Kidney (tissue), 14 donors: Measurements from ENCODE around the gene STK26. TPM values are rescaled to one million over a fixed set of nuclear protein-coding genes. Genes with fewer than 3 reads are reported as not detected.

Experiments
- DNase-seq, 5 donors: peaks; one replicate each; pipeline ENCODE4 v3.0.0-alpha.2; 2013 to 2020
- FAIRE-seq: peaks from 2 replicates; lab custom pipeline; 2012; peaks lifted over from hg19 to GRCh38; lab: Jason Lieb, UNC
- H3K27ac ChIP-seq, 2 donors: one replicate each; pipeline ENCODE4 v1.7.0; 2013; ENCODE audit warnings: low read depth in 2 of 2, low read length in 2 of 2, inconsistent platforms in 1 of 2
- H3K27me3 ChIP-seq: one replicate; pipeline ENCODE4 v1.7.1; 2013; ENCODE audit warnings: low read length, inconsistent platforms; ENCODE audit not compliant: control insufficient read depth, insufficient read depth
- H3K36me3 ChIP-seq, 3 donors: one replicate each; pipeline versions ENCODE4 v1.7.0 to v1.7.1; 2013; ENCODE audit warnings: low read length in 3 of 3, control low read depth in 1 of 3, inconsistent platforms in 1 of 3; ENCODE audit not compliant: insufficient read depth in 3 of 3, control insufficient read depth in 2 of 3
- H3K4me1 ChIP-seq, 3 donors: one replicate each; pipeline versions ENCODE4 v1.7.0 to v1.7.1; 2013; ENCODE audit warnings: low read length in 3 of 3, inconsistent platforms in 1 of 3, low read depth in 1 of 3; ENCODE audit not compliant: control insufficient read depth in 2 of 3, insufficient read depth in 2 of 3
- H3K4me3 ChIP-seq, 3 donors: one replicate each; pipeline versions ENCODE4 v1.7.0 to v1.8.1; 2013; ENCODE audit warnings: low read length in 3 of 3, control low read depth in 1 of 3, inconsistent platforms in 1 of 3
- H3K9ac ChIP-seq, 3 donors: one replicate each; pipeline versions ENCODE4 v1.7.0 to v1.7.1; 2013; ENCODE audit warnings: low read length in 3 of 3, control low read depth in 1 of 3, inconsistent platforms in 1 of 3
- H3K9me3 ChIP-seq, 3 donors: one replicate each; pipeline versions ENCODE4 v1.7.0 to v1.7.1; 2013; ENCODE audit warnings: low read length in 3 of 3, control low read depth in 1 of 3, inconsistent platforms in 1 of 3; ENCODE audit not compliant: control insufficient read depth in 2 of 3, insufficient read depth in 1 of 3
- CTCF ChIP-seq: IDR thresholded peaks from 3 replicates; pipeline ENCODE4 v1.5.1; 2012; ENCODE audit warnings: mild to moderate bottlenecking, moderate library complexity, borderline replicate concordance; ENCODE audit not compliant: insufficient read depth; ENCODE audit errors: extremely low read depth
- intact Hi-C: fragments of 100-400 bp; cut with DNase I; formaldehyde crosslinking; loops from one replicate; pipeline ENCODE4 v1.11.1; 2022
- polyA plus RNA-seq: library from polyadenylated mRNA; stranded (reverse); fragments of 350-450 nt; fragmentation: Illumina TruSeq; extraction: RNeasy Lipid Tissue Mini Kit (QIAGEN cat#74804); gene quantifications from one replicate; pipeline ENCODE4 v1.2.3, GENCODE V29; 2014; ENCODE audit warnings: low read depth, low replicate concordance; ENCODE audit not compliant: insufficient read depth
- total RNA-seq: library from RNA; stranded (reverse); fragmentation: NEBNext Ultra II Directional; extraction: Animal tissue kit (Norgen Biotek cat#: 25700); gene quantifications from one replicate; pipeline ENCODE4 v1.2.1, GENCODE V29; 2021
- donor health status: control.
- donor health status: control.
- donor health status: control.
- donor health status: control.
- donor health status: control.
- donor health status: DM: yes; HTN: yes; CAD: no.
- donor health status: Normal renal cell carcinoma (clear cell type).

The STK26 gene
- total and polyA plus RNA-seq, 2 donors from 2014 or later: 2.4 to 4.3 TPM

GRCh38 chrX:132077912-132078311 is 54.8 kb downstream of the STK26 start:
- Histone ChIP-seq H3K36me3 (no peaks in the 10 kb centered on the region), H3K27me3 (peaks cover 7% of the 10 kb centered on the region), H3K4me3 (no peak overlapping the region), H3K9ac (no peak overlapping the region), H3K9me3 (no peaks in the 10 kb centered on the region), H3K27ac (no peak overlapping the region), H3K4me1 (no peaks in the 10 kb centered on the region)
- DNase-seq: no peak
- intact Hi-C loops: no loop called here
- no peak for FAIRE-seq
- TF ChIP-seq CTCF: no peak

- H3K9me3 ChIP-seq: no peaks in the 10 kb centered on the region
- H3K4me3 ChIP-seq: no peak overlapping the region
- no peak overlapping the region for H3K27ac ChIP-seq
- intact Hi-C loops: no loop called here
- H3K36me3 ChIP-seq: no peaks in the 10 kb centered on the region
- H3K9ac ChIP-seq: no peak overlapping the region
- FAIRE-seq: no peak
- H3K4me1 ChIP-seq: no peaks in the 10 kb centered on the region
- no peak for TF ChIP-seq CTCF
- DNase-seq: no peak
- peaks cover 3% of the 10 kb centered on the region for H3K27me3 ChIP-seq
Observed at GRCh38 chrX:132085786-132086185, 62.7 kb downstream of the STK26 start.

GRCh38 chrX:132086672-132087071 is 63.6 kb downstream of the STK26 start:
- H3K9me3 ChIP-seq: no peaks in the 10 kb centered on the region
- no peak for TF ChIP-seq CTCF
- intact Hi-C loops: no loop called here
- H3K4me3 ChIP-seq: no peak overlapping the region
- FAIRE-seq: no peak
- no peak for DNase-seq
- H3K27me3 ChIP-seq: peaks cover 3% of the 10 kb centered on the region
- no peak overlapping the region for H3K9ac ChIP-seq
- no peaks in the 10 kb centered on the region for H3K4me1 ChIP-seq
- no peak overlapping the region for H3K27ac ChIP-seq
- no peaks in the 10 kb centered on the region for H3K36me3 ChIP-seq

GRCh38 chrX:132088864-132089263 is 65.8 kb downstream of the STK26 start:
- DNase-seq (no peak), FAIRE-seq (no peak)
- intact Hi-C loops: no loop called here
- no peak overlapping the region for H3K4me3 ChIP-seq
- H3K4me1 ChIP-seq: no peaks in the 10 kb centered on the region
- no peak for TF ChIP-seq CTCF
- no peak overlapping the region for H3K27ac ChIP-seq
- H3K9me3 ChIP-seq: no peaks in the 10 kb centered on the region
- no peaks in the 10 kb centered on the region for H3K36me3 ChIP-seq
- peaks cover 6% of the 10 kb centered on the region for H3K27me3 ChIP-seq
- no peak overlapping the region for H3K9ac ChIP-seq
